IPS DF 6.9 (cell line): Measurements from ENCODE around the gene CARD8.
"Not testable (repeated sequence)": the region's sequence is repeated elsewhere in the genome, so short reads cannot be mapped to it uniquely, and the experiment has no call there.

ENCODE experiments used
- DNase-seq: peaks from one replicate; pipeline ENCODE4 v3.0.0-alpha.2; 2013; ENCODE audit warnings: low read depth, low spot score
- H3K27ac ChIP-seq: one replicate; pipeline ENCODE4 v1.5.1; 2013; ENCODE audit warnings: low read length, control low read depth
- H3K27me3 ChIP-seq: 2 replicates; pipeline ENCODE4 v1.6.1; 2013; ENCODE audit warnings: mild to moderate bottlenecking, low read length; ENCODE audit not compliant: control insufficient read depth, insufficient read depth
- H3K36me3 ChIP-seq: 2 replicates; pipeline ENCODE4 v1.6.1; 2013; ENCODE audit warnings: low read length; ENCODE audit not compliant: control insufficient read depth, insufficient read depth
- H3K4me1 ChIP-seq: 2 replicates; pipeline ENCODE4 v1.6.1; 2013; ENCODE audit warnings: low read length; ENCODE audit not compliant: control insufficient read depth, insufficient read depth
- H3K4me3 ChIP-seq: 2 replicates; pipeline ENCODE4 v1.5.1; 2013; ENCODE audit warnings: mild to moderate bottlenecking, low read length
- H3K9me3 ChIP-seq: 2 replicates; pipeline ENCODE4 v1.6.1; 2013; ENCODE audit warnings: low read length, inconsistent platforms; ENCODE audit not compliant: control insufficient read depth, insufficient read depth
- WGBS: extraction: QIAGEN DNeasy Blood & Tissue Kit; methylation state at CpG from one replicate; pipeline ENCODE4 v1.1.7; 2013; ENCODE audit warnings: mixed read lengths, missing lambda C conversion rate; ENCODE audit not compliant: insufficient read length, insufficient coverage; 5-methylcytosine and 5-hydroxymethylcytosine counted together

The CARD8 gene

DNA sequence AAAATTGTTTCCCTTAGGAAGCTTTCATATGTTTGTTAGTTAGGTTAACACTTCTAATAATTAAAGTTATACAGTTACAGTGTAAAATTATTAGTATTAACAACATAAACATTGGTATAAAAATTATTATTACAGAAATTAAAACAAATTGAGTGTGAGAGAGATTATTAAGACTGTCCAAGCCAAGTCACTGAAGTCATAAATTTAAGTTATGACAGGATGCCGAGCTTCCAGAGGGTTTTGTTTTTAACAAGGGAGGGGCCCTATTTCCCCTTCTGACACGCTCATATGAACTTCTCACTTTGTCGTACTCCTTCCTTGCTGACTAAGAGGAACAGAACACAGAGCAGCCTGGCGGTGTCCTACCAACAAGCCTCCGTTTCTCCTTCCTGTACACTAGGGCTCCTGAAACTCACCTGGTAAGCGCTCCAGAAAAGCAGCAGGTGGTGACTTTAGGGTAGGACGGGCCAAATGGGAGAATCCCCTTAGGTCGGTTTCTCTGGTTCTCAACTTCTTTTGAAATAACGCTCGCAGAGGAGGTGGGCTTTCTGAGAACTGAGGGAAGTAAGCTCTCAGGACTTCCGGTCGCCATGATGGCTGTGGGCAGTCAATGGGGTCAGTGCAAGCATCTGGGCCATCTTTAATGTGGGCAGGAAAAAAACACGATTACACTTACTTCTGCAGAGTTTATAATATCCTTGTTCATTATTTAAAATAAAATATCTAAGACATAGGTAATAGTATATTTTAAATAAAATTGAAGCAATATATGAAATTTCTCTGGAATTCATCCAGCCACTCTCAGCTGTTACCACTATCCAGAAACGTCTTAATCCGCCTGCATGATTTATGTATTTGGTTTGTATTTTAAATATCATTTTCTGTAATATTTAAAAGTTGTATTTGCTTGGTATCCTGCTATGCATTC, at the start of gene CARD8:
TSS of gene CARD8 (minus strand) at position 537 of the 928 bp plus-strand sequence. CDS start 14,892 bp downstream, outside the sequence.
- no peaks in the 10 kb centered on the region for H3K4me1 ChIP-seq
- DNase-seq, result no peak
- no peaks in the 10 kb centered on the region for H3K36me3 ChIP-seq
- no CpG with 5 or more reads among the region's 15 CpGs for WGBS
- no peaks in the 10 kb centered on the region for H3K9me3 ChIP-seq
- no peak within 1 kb of the TSS for H3K27ac ChIP-seq
- H3K27me3 ChIP-seq, result no peaks in the 10 kb centered on the region
- peak within 1 kb of the TSS; percentile 82; the same call in 1 of the 2 replicates for H3K4me3 ChIP-seq

DNA sequence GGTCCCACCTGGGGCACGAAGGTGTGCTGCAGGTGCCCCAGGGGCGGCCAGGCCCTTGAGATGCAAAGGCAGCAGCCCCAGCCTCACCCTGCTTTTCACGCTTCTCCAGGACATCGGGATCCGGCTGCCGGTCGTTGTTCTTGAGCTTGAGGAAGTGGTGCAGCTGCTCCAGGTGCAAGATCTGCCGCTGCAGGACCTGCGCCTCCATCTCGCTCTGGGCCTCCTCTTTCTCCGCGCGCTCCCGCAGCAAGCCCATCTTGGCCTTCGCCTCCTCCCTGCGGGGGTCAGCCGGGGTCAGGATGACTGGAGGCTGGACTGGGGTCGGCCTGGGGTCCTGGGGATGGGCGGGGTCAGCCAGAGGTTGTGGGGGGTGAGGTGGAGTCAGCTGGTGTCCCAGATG, 48.2 kb upstream of the CARD8 start:
- no peak overlapping the region for H3K27ac ChIP-seq
- H3K27me3 ChIP-seq, result no peaks in the 10 kb centered on the region
- no peak overlapping the region for H3K4me3 ChIP-seq
- no peak for DNase-seq
- WGBS, result no CpG with 5 or more reads among the region's 19 CpGs
- H3K9me3 ChIP-seq, result no peaks in the 10 kb centered on the region
- H3K4me1 ChIP-seq, result peaks cover 2% of the 10 kb centered on the region; the same call in 1 of the 2 replicates
- H3K36me3 ChIP-seq, result no peaks in the 10 kb centered on the region

- Histone ChIP-seq H3K4me1 (no peaks in the 10 kb centered on the region), H3K27ac (no peak overlapping the region), H3K9me3 (no peaks in the 10 kb centered on the region), H3K4me3 (no peak overlapping the region), H3K36me3 (no peaks in the 10 kb centered on the region), H3K27me3 (no peaks in the 10 kb centered on the region)
- no CpG with 5 or more reads among the region's 13 CpGs for WGBS
- DNase-seq, result no peak
These were observed 47.7 kb upstream of the CARD8 start for GRCh38 chr19:48303367-48303766.

GRCh38 chr19:48302600-48302959, 46.9 kb upstream of the CARD8 start:
- Histone ChIP-seq H3K27me3 (no peaks in the 10 kb centered on the region), H3K36me3 (no peaks in the 10 kb centered on the region), H3K4me3 (no peak overlapping the region), H3K4me1 (no peaks in the 10 kb centered on the region), H3K27ac (no peak overlapping the region), H3K9me3 (no peaks in the 10 kb centered on the region)
- DNase-seq, result no peak
- no CpG with 5 or more reads among the region's 12 CpGs for whole genome bisulfite sequencing

- Histone ChIP-seq H3K36me3 (no peaks in the 10 kb centered on the region), H3K4me1 (peaks cover 4% of the 10 kb centered on the region; the same call in 1 of the 2 replicates), H3K27me3 (no peaks in the 10 kb centered on the region), H3K27ac (no peak overlapping the region), H3K9me3 (no peaks in the 10 kb centered on the region), H3K4me3 (no peak overlapping the region)
- 100% methylated on average over 1 of the region's 1 CpG for WGBS
- DNase-seq, result no peak
These were observed 46.3 kb upstream of the CARD8 start for GRCh38 chr19:48301886-48302599.

DNA sequence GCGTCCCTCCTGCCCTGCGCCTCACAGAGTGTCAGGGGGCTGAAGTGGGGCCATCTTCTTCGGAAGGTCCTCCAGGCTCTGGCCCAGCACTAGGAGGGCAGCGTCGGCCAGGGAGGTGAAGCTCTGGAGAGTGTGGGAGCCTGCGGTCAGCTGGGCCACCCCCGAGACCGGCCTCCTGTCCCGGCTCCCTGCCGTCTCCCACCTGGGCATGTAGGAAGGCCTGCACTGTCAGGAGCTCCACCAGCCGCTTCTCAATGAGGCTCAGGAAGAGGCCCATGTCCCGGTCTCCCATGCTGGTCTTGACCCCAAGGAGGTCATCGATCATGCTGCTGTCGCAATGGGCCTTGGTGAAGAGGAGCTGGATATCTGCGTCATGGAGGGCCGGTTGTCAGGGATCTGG, 42.3 kb upstream of the CARD8 start:
- WGBS, result no CpG with 5 or more reads among the region's 16 CpGs
- Histone ChIP-seq H3K4me1 (peaks cover 4% of the 10 kb centered on the region; the same call in 1 of the 2 replicates), H3K4me3 (no peak overlapping the region), H3K9me3 (no peaks in the 10 kb centered on the region), H3K27me3 (no peaks in the 10 kb centered on the region), H3K36me3 (no peaks in the 10 kb centered on the region), H3K27ac (no peak overlapping the region)
- no peak for DNase-seq

DNA sequence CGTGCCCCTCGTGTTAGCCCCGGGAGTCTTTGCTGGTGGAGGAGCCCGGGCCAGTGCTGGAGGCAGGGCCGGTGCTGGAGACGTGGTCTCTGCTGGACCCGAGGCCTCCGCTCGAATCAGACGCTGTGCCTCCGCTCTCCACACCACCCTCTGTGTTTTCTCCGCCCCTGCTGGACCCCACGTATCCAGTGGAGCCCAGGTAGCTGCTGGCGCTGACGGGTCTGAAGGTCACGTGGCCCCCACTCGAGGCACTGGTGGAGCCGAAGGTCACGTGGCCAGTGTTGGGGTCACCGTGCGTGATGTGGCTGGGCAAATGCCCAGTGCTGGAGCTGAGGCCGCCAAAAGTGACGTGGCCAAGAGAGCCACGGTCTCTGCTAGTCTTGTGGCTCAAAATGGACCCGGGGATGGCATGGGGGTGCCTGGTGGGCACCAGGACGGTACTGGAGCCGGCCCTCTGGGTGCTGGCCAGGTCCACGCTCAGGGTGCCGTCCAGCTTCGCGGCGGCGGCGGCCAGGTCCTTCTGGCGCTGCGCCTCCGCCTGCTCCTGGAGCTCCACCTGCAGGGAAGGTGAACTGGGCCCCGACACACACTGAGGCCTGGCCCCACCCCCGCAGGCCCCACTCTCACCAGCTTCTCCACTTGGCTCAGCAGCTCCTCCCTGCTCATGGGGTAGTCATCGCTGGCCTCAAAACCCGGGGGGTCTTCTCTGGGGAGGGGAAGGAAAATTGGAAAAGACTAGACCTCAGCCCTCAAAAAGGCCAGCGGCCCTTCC, 41.4 kb upstream of the CARD8 start:
- no peak for DNase-seq
- Histone ChIP-seq H3K27ac (no peak overlapping the region), H3K9me3 (no peaks in the 10 kb centered on the region), H3K4me3 (no peak overlapping the region), H3K27me3 (no peaks in the 10 kb centered on the region), H3K36me3 (no peaks in the 10 kb centered on the region), H3K4me1 (peaks cover 4% of the 10 kb centered on the region; the same call in 1 of the 2 replicates)
- no CpG with 5 or more reads among the region's 42 CpGs for WGBS

GRCh38 chr19:48295458-48295857, 39.7 kb upstream of the CARD8 start:
- Histone ChIP-seq H3K9me3 (no peaks in the 10 kb centered on the region), H3K4me3 (no peak overlapping the region), H3K36me3 (no peaks in the 10 kb centered on the region), H3K27me3 (no peaks in the 10 kb centered on the region), H3K4me1 (peaks cover 4% of the 10 kb centered on the region; the same call in 1 of the 2 replicates), H3K27ac (no peak overlapping the region)
- no peak for DNase-seq
- WGBS, result no CpG with 5 or more reads among the region's 10 CpGs

GRCh38 chr19:48292798-48293197, 37.1 kb upstream of the CARD8 start:
- Histone ChIP-seq H3K4me3 (no peak overlapping the region), H3K27ac (no peak overlapping the region), H3K27me3 (no peaks in the 10 kb centered on the region), H3K36me3 (no peaks in the 10 kb centered on the region), H3K4me1 (peaks cover 6% of the 10 kb centered on the region; the same call in 1 of the 2 replicates), H3K9me3 (no peaks in the 10 kb centered on the region)
- no CpG with 5 or more reads among the region's 4 CpGs for WGBS
- DNase-seq, result no peak

- not testable (repeated sequence) for H3K4me1 ChIP-seq, H3K9me3 ChIP-seq, H3K27me3 ChIP-seq, H3K4me3 ChIP-seq, H3K27ac ChIP-seq, DNase-seq, H3K36me3 ChIP-seq
- no CpG with 5 or more reads among the region's 11 CpGs for WGBS
These were observed 35.7 kb upstream of the CARD8 start for GRCh38 chr19:48291489-48291815.
